ENCODE results near the gene ABCB11. TPM values are rescaled to one million over a fixed set of nuclear protein-coding genes. Genes with fewer than 3 reads are reported as not detected.

The ABCB11 gene
- total and polyA plus RNA-seq, 9 of the 15 experiments (the other 6 are each of a cell fraction or from before 2014, with no cell fraction given), result 0.04 to 0.51 (median 0.10) TPM; not detected in 1

DNA sequence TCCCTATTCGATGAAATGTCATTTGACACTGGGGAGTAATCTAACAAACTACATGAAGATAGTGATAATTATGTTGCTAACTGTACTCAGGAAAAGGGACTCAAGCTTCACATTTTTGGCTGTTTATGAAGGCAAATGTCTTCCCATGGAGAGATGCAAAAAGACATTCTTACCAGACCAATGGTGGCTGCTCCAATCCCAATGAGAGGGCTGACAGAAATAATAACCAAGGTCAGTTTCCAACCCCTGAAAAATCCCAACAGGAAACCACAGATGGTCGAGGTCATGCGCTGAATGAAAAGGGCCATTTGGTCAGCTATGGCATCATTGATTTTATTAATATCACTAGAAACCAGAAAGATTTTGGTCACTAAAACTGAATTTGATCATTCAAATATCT lies 37.6 kb downstream of the ABCB11 start:
- TF ChIP-seq HDAC1 (IDR thresholded peaks at IDR 0.05) (no peak), SRSF9 (IDR thresholded peaks at IDR 0.05; ENCODE audit: borderline replicate concordance, low read depth, low read length) (no peak)
- BruUV-seq (replicated peaks), result no TSS peak
- H3K27me3 ChIP-seq (ENCODE audit: control insufficient read depth in 2 of 2, insufficient read depth in 2 of 2, low read length in 2 of 2), result no peaks in the 10 kb centered on the region
- no peaks in the 10 kb centered on the region for H3K9me3 ChIP-seq (replicated peaks; ENCODE audit: control insufficient read depth, insufficient read depth, low read depth, low read length)
- FAIRE-seq, result no peak
- in situ Hi-C loops (cut with MboI) (no loop called here), intact Hi-C loops (cut with micrococcal nuclease) (no loop called here)
- no peak overlapping the region for H2AFZ ChIP-seq (ENCODE audit: low read depth, low read length)
- no peak for DNase-seq (ENCODE audit: extremely low read depth in 1 of 4, low spot score in 3 of 4)
- H3K9ac ChIP-seq (ENCODE audit: insufficient read depth in 1 of 2, low read depth in 2 of 2, low read length in 2 of 2), result no peak overlapping the region
- H4K20me1 ChIP-seq (replicated peaks; ENCODE audit: control insufficient read depth, insufficient read depth, low read length), result no peaks in the 10 kb centered on the region
- ChIA-PET CTCF (ENCODE audit: low intra/inter-chr PET ratio) (no interaction called here), POLR2A (interaction anchor here (0.7 to 1.3 kb wide), 2 partner anchors 11 to 224 kb away, joined by 3 to 5 read pairs; no protein-coding TSS in a partner anchor)
- H3K79me2 ChIP-seq (ENCODE audit: control insufficient read depth, insufficient read depth, low read length), result no peaks in the 10 kb centered on the region
- 47% methylated on average over 3 of the region's 3 CpGs for WGBS (ENCODE audit: insufficient coverage, low coverage, missing lambda C conversion rate)
- no peaks in the 10 kb centered on the region for H3K9me1 ChIP-seq (ENCODE audit: control insufficient read depth, insufficient read depth, low read length)
- H3K27ac ChIP-seq (ENCODE audit: extremely low read depth, low read depth, low read length), result no peak overlapping the region
- no peak overlapping the region for H3K4me3 ChIP-seq
- no peak for ATAC-seq
- no peaks in the 10 kb centered on the region for H3K36me3 ChIP-seq (ENCODE audit: control insufficient read depth, insufficient read depth, low read length)
- H3K4me1 ChIP-seq (replicated peaks in 1 of 2; ENCODE audit: control insufficient read depth in 2 of 2, insufficient read depth in 2 of 2, low read length in 2 of 2), result peaks cover 0 to 4% of the 10 kb centered on the region in 2 experiments; a peak in 2 of 5 replicates
- H3K4me2 ChIP-seq (ENCODE audit: insufficient read depth, low read length), result no peak overlapping the region

DNA sequence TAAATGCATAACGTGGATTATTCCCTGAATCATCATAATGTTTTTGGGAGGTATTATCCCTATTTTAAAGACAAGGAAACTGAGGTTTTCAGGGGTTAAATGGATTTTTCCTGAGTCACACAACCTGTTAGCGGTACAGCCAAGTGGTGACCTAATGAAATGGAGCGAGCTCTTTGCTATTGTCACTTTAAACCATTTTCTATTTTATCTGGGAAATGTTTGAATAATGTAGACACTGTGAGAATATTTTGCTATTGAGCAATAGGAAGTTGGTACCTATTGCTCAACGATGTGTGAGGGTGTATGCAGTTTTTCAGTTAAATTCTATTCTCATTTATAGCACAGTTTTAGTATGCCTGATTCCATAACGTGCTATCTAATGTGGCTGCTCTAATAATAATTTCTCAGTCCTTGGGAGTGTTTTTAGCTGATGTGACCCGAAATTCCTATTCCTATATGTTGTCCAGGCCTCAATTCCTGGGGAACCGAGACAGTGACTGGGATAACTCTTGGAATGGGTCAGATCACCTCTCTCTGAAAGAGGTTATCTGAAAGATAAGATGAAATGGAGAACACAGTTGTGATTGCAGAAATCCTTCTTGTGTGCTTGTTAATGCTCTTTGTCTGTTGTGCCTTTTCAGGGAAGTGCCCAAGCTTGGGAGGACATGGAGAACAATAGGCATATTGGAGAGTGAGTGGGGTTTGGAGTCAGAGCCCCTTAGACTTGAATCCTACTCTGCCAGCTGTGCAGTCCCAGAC lies 38.4 kb downstream of the ABCB11 start:
- Histone ChIP-seq H3K4me3 (no peak overlapping the region), H3K27ac (ENCODE audit: extremely low read depth, low read depth, low read length) (no peak overlapping the region), H3K79me2 (ENCODE audit: control insufficient read depth, insufficient read depth, low read length) (no peaks in the 10 kb centered on the region), H4K20me1 (replicated peaks; ENCODE audit: control insufficient read depth, insufficient read depth, low read length) (no peaks in the 10 kb centered on the region), H3K36me3 (ENCODE audit: control insufficient read depth, insufficient read depth, low read length) (no peaks in the 10 kb centered on the region), H3K4me1 (replicated peaks in 1 of 2; ENCODE audit: control insufficient read depth in 2 of 2, insufficient read depth in 2 of 2, low read length in 2 of 2) (peaks cover 0 to 4% of the 10 kb centered on the region in 2 experiments; a peak in 1 of 5 replicates), H3K9me1 (ENCODE audit: control insufficient read depth, insufficient read depth, low read length) (no peaks in the 10 kb centered on the region), H3K27me3 (ENCODE audit: control insufficient read depth in 2 of 2, insufficient read depth in 2 of 2, low read length in 2 of 2) (no peaks in the 10 kb centered on the region), H3K4me2 (ENCODE audit: insufficient read depth, low read length) (no peak overlapping the region), H2AFZ (ENCODE audit: low read depth, low read length) (no peak overlapping the region), H3K9ac (ENCODE audit: insufficient read depth in 1 of 2, low read depth in 2 of 2, low read length in 2 of 2) (no peak overlapping the region), H3K9me3 (replicated peaks; ENCODE audit: control insufficient read depth, insufficient read depth, low read depth, low read length) (no peaks in the 10 kb centered on the region)
- CTCF ChIA-PET (ENCODE audit: low intra/inter-chr PET ratio), result no interaction called here
- BruUV-seq (replicated peaks), result no TSS peak
- in situ Hi-C loops (cut with MboI), result no loop called here
- ATAC-seq (no peak), FAIRE-seq (no peak), DNase-seq (ENCODE audit: extremely low read depth in 1 of 4, low spot score in 3 of 4) (no peak)
- POLR2A ChIA-PET, result interaction anchor here (0.7 to 1.3 kb wide), 3 partner anchors 8 to 224 kb away, joined by 3 to 5 read pairs (median 3); no protein-coding TSS in a partner anchor
- TF ChIP-seq, protein P1, sequence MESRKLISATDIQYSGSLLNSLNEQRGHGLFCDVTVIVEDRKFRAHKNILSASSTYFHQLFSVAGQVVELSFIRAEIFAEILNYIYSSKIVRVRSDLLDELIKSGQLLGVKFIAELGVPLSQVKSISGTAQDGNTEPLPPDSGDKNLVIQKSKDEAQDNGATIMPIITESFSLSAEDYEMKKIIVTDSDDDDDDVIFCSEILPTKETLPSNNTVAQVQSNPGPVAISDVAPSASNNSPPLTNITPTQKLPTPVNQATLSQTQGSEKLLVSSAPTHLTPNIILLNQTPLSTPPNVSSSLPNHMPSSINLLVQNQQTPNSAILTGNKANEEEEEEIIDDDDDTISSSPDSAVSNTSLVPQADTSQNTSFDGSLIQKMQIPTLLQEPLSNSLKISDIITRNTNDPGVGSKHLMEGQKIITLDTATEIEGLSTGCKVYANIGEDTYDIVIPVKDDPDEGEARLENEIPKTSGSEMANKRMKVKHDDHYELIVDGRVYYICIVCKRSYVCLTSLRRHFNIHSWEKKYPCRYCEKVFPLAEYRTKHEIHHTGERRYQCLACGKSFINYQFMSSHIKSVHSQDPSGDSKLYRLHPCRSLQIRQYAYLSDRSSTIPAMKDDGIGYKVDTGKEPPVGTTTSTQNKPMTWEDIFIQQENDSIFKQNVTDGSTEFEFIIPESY (CRISPR knock-in tag; IDR thresholded peaks at IDR 0.05), result peak; percentile 77; the same call in 1 of the 2 replicates
- TF ChIP-seq CEBPG (CRISPR knock-in tag; IDR thresholded peaks at IDR 0.05) (no peak), CEBPG (tag; conservative IDR thresholded peaks at IDR 0.05 in 1 of 2, IDR thresholded peaks at IDR 0.05 in 1 of 2) (peak; percentile 64 to 82), CEBPB (tag; IDR thresholded peaks at IDR 0.05) (peak; percentile 88), EGR1 (conservative IDR thresholded peaks at IDR 0.05) (no peak), ZNF316 (IDR thresholded peaks at IDR 0.05) (peak; percentile 48), ZNF696 (CRISPR knock-in tag; conservative IDR thresholded peaks at IDR 0.05) (no peak), RBM25 (IDR thresholded peaks at IDR 0.05; ENCODE audit: low read depth, low read length, severe bottlenecking) (peak; percentile 35)
- intact Hi-C loops (cut with micrococcal nuclease), result no loop called here
- 31% methylated on average over 7 of the region's 7 CpGs for WGBS (ENCODE audit: insufficient coverage, low coverage, missing lambda C conversion rate)
